Left ventricle myocardium inferior (tissue), 1 donor: Measurements from ENCODE around the gene KLHL18. TPM values are rescaled to one million over a fixed set of nuclear protein-coding genes. Genes with fewer than 3 reads are reported as not detected.
A peak's percentile ranks its signal among the peaks of the same experiment; 100 is the strongest.
"Not testable (repeated sequence)": the region's sequence is repeated elsewhere in the genome, so short reads cannot be mapped to it uniquely, and the experiment has no call there.

Source experiments
- DNase-seq: peaks from one replicate; pipeline ENCODE4 v3.0.0-alpha.2; 2020
- H3K27ac ChIP-seq: fragments of 200-600 bp; replicated peaks from 2 replicates; pipeline ENCODE4 v1.8.0; 2021
- H3K27me3 ChIP-seq: fragments of 200-600 bp; 2 replicates; pipeline ENCODE4 v1.8.0; 2021; ENCODE audit warnings: low read depth
- H3K36me3 ChIP-seq: fragments of 200-600 bp; 2 replicates; pipeline ENCODE4 v1.8.0; 2021
- H3K4me1 ChIP-seq: fragments of 200-600 bp; 2 replicates; pipeline ENCODE4 v1.8.0; 2021
- H3K4me3 ChIP-seq: fragments of 200-600 bp; 2 replicates; pipeline ENCODE4 v1.8.0; 2021; ENCODE audit warnings: mild to moderate bottlenecking, moderate library complexity
- H3K9me3 ChIP-seq: fragments of 200-600 bp; replicated peaks from 2 replicates; pipeline ENCODE4 v1.8.0; 2021
- CTCF ChIP-seq: fragments of 200-600 bp; IDR thresholded peaks from 2 replicates; pipeline ENCODE4 v1.8.0; 2021; ENCODE audit warnings: antibody characterized with exemption, mild to moderate bottlenecking, borderline replicate concordance
- intact Hi-C: fragments of 100-400 bp; cut with micrococcal nuclease; formaldehyde crosslinking; loops from one replicate; pipeline ENCODE4 v1.11.0; 2022
- total RNA-seq: library from RNA; stranded (reverse); fragmentation: NEBNext Ultra II Directional; extraction: Animal tissue kit (Norgen Biotek cat#: 25700); gene quantifications from one replicate; pipeline ENCODE4 v1.2.1, GENCODE V29; 2021
- donor health status: DM: no; HTN: yes; CAD: no; lungs with severe emphysema.

Gene KLHL18
- total RNA-seq, 1 donor from 2014 or later, result 54.7 TPM

- intact Hi-C loops, result no loop called here
- no peaks in the 10 kb centered on the region for H3K9me3 ChIP-seq
- peaks cover 39% of the 10 kb centered on the region for H3K4me1 ChIP-seq
- TF ChIP-seq CTCF, result no peak
- DNase-seq, result no peak
- no peak overlapping the region for H3K4me3 ChIP-seq
- H3K27me3 ChIP-seq, result no peaks in the 10 kb centered on the region
- peaks cover under 1% of the 10 kb centered on the region for H3K36me3 ChIP-seq
- peak overlapping the region; percentile 0 for H3K27ac ChIP-seq
Observed at GRCh38 chr3:47296562-47297302, 14.0 kb downstream of the KLHL18 start.

- no peaks in the 10 kb centered on the region for H3K9me3 ChIP-seq
- H3K27ac ChIP-seq, result no peak overlapping the region
- TF ChIP-seq CTCF, result no peak
- intact Hi-C loops, result no loop called here
- H3K4me3 ChIP-seq, result no peak overlapping the region
- peaks cover 17% of the 10 kb centered on the region for H3K36me3 ChIP-seq
- peaks cover 31% of the 10 kb centered on the region for H3K4me1 ChIP-seq
- no peak for DNase-seq
- no peaks in the 10 kb centered on the region for H3K27me3 ChIP-seq
Observed at GRCh38 chr3:47298439-47298838, 15.7 kb downstream of the KLHL18 start.

DNA sequence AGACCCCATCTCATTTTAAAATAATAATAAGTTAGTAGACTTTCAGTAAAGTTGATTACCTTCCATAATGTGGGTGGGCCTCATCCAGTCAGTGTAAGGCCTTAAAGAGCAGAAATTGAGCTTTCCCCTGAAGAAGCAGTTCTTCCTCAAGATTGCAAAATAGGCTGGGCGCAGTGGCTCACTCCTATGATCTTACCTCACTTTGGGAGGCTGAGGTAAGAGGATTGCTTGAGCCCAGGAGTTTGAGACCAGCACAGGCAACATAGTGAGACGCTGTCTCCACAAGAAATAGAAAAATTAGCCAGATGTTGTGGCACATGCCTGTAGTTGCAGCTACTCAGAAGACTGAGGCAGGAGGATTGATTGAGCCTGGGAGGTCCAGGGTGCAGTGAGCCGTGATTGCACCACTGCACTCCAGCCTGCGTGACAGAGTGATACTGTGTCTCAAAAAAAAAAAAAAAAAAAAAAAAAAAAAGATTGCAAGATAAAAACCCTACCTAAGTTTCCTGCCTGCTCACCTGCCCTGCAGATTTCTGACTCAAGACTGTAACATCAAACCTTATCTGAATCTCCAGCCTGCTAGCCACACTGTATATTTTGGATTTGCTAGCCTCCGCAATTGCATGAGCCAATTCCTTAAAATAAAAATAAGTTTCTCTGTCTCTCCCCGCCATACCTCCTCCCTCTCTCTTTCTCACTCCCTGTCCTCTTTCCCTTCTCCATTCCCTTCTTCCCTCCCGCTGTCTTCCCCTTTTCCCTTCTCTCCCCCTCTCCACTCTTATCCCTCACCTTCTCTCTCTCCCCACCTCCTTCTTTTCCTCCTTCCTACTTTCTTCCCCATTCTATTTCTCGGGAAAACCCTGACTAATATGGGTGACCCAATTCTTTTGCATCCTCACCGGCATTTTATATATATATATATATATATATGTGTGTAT lies 16.9 kb downstream of the KLHL18 start:
- DNase-seq, result no peak
- H3K9me3 ChIP-seq, result no peaks in the 10 kb centered on the region
- H3K4me3 ChIP-seq, result no peak overlapping the region
- no peak for TF ChIP-seq CTCF
- no peak overlapping the region for H3K27ac ChIP-seq
- peaks cover 20% of the 10 kb centered on the region for H3K4me1 ChIP-seq
- no peaks in the 10 kb centered on the region for H3K27me3 ChIP-seq
- H3K36me3 ChIP-seq, result peaks cover 20% of the 10 kb centered on the region
- intact Hi-C loops, result no loop called here

DNA sequence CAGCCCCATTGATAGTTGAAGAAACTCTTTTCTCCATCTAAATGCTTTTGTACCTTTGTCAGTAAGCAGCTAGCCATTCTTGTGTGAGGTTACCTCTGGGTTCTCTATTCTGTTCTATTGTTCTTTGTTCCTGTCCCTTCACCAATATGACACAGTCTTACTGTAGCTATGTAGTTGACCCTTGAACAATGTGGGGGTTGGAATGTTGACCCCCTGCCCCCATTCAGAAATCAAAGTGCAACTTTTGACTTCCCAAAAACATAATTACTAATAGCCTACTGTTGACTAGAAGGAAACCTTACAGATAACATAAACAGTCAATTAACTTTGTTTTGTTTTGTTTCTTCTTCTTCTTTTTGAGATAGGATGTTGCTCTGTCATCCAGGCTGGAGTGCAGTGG lies 18.7 kb downstream of the KLHL18 start:
- Histone ChIP-seq H3K4me3 (no peak overlapping the region), H3K36me3 (peaks cover 25% of the 10 kb centered on the region), H3K9me3 (no peaks in the 10 kb centered on the region), H3K27me3 (no peaks in the 10 kb centered on the region), H3K4me1 (peaks cover 9% of the 10 kb centered on the region), H3K27ac (no peak overlapping the region)
- DNase-seq, result no peak
- no peak for TF ChIP-seq CTCF
- intact Hi-C loops, result no loop called here

DNA sequence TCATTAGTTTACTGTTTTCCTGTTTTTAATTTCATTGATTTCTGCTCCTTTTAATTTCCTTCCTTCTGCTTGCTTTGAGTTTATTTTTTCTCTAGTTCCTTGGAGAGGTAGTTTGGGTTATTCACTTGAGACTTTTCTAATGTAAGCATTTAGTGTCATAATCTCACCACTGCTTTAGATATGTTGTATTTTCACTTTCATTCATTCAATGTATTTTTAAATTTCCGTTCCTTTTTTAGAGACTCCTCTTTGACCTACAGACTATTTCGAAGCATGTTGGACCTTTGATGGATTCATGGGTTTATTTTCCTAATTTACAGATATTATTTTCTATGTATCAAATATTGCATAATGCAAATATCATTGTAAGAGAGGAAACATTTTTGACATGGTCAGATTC lies 23.3 kb downstream of the KLHL18 start:
- no peak overlapping the region for H3K27ac ChIP-seq
- H3K36me3 ChIP-seq, result peaks cover 36% of the 10 kb centered on the region
- no peaks in the 10 kb centered on the region for H3K9me3 ChIP-seq
- H3K4me3 ChIP-seq, result no peak overlapping the region
- no peak for DNase-seq
- intact Hi-C loops, result no loop called here
- no peak for TF ChIP-seq CTCF
- H3K4me1 ChIP-seq, result no peaks in the 10 kb centered on the region
- H3K27me3 ChIP-seq, result no peaks in the 10 kb centered on the region

- H3K27ac ChIP-seq, DNase-seq, H3K9me3 ChIP-seq, H3K4me3 ChIP-seq, H3K27me3 ChIP-seq, intact Hi-C loops, H3K4me1 ChIP-seq: not testable (repeated sequence)
- peaks cover 19% of the 10 kb centered on the region for H3K36me3 ChIP-seq
Observed at GRCh38 chr3:47309231-47309630, 26.5 kb downstream of the KLHL18 start.
